WTC11 (cell line): Measurements from ENCODE around the gene RGS6. TPM values are rescaled to one million over a fixed set of nuclear protein-coding genes. Genes with fewer than 3 reads are reported as not detected.

Experiments used
- ATAC-seq: fragments of 200-7000 bp; cut with Tn5 transposase; 2 replicates; pipeline ENCODE4 v1.10.0; 2021; ENCODE audit warnings: mild to moderate bottlenecking, moderate library complexity
- CTCF ChIA-PET: fragments of 300-600 bp; sonication (Branson Sonifier 250); formaldehyde crosslinking; loops from one replicate; lab custom pipeline; 2021; ENCODE audit warnings: antibody characterized with exemption; lab: Charles Lee
- POLR2A ChIA-PET: fragments of 350-600 bp; sonication (Branson Sonifier 250); formaldehyde crosslinking; loops from one replicate; lab custom pipeline; 2021; ENCODE audit warnings: antibody characterized with exemption; lab: Charles Lee
- DNase-seq: peaks from one replicate; pipeline ENCODE4 v3.0.0; 2021; ENCODE audit warnings: low spot score
- H3K27ac Mint-ChIP-seq: 2 replicates; pipeline ENCODE4 v1.8.0; 2021; ENCODE audit warnings: mixed read lengths
- H3K27me3 Mint-ChIP-seq: 2 replicates; pipeline ENCODE4 v1.8.0; 2021; ENCODE audit warnings: low read depth, mild to moderate bottlenecking, moderate library complexity, mixed read lengths
- H3K36me3 Mint-ChIP-seq: 2 replicates; pipeline ENCODE4 v1.8.0; 2021; ENCODE audit warnings: mixed read lengths
- H3K4me1 Mint-ChIP-seq: 2 replicates; pipeline ENCODE4 v1.8.0; 2022; ENCODE audit warnings: mixed read lengths
- H3K4me3 Mint-ChIP-seq: 2 replicates; pipeline ENCODE4 v1.8.0; 2021; ENCODE audit warnings: mild to moderate bottlenecking, moderate library complexity, mixed read lengths
- H3K9me3 Mint-ChIP-seq: 2 replicates; pipeline ENCODE4 v1.8.0; 2021; ENCODE audit warnings: mixed read lengths
- AR ChIP-seq: fragments of 250-450 bp; sonication (Bioruptor Pico); IDR thresholded peaks from 2 replicates; pipeline ENCODE4 v1.9.0; 2021; ENCODE audit warnings: mild to moderate bottlenecking
- CDX4 ChIP-seq: fragments of 250-450 bp; sonication (Bioruptor Pico); IDR thresholded peaks from 2 replicates; pipeline ENCODE4 v1.9.0; 2021; ENCODE audit warnings: moderate library complexity, mild to moderate bottlenecking, inconsistent platforms, borderline replicate concordance
- CREM ChIP-seq: sonication (generic); formaldehyde crosslinking; IDR thresholded peaks from 2 replicates; pipeline ENCODE4 v1.8.1; 2022; ENCODE audit warnings: mild to moderate bottlenecking, missing genetic modification reagents, moderate library complexity
- ETV6 ChIP-seq: sonication (generic); formaldehyde crosslinking; IDR thresholded peaks from 2 replicates; pipeline ENCODE4 v1.8.1; 2022; ENCODE audit warnings: mild to moderate bottlenecking, missing genetic modification reagents
- FOXP4 ChIP-seq: sonication (generic); formaldehyde crosslinking; IDR thresholded peaks from 2 replicates; pipeline ENCODE4 v1.8.0; 2022; ENCODE audit warnings: mild to moderate bottlenecking, missing genetic modification reagents
- GRHL2 ChIP-seq: fragments of 250-450 bp; sonication (Bioruptor Pico); IDR thresholded peaks from 2 replicates; pipeline ENCODE4 v1.8.0; 2022; ENCODE audit warnings: mild to moderate bottlenecking, moderate library complexity; ENCODE audit not compliant: insufficient replicate concordance, severe bottlenecking
- GTF2I ChIP-seq: fragments of 250-450 bp; sonication (Bioruptor Pico); conservative IDR thresholded peaks from 2 replicates; pipeline ENCODE4 v1.4.0; 2021; ENCODE audit warnings: mild to moderate bottlenecking
- IRF2 ChIP-seq: sonication (generic); formaldehyde crosslinking; IDR thresholded peaks from 2 replicates; pipeline ENCODE4 v1.8.0; 2022; ENCODE audit warnings: low read depth, missing genetic modification reagents, borderline replicate concordance
- KAT7 ChIP-seq: sonication (generic); formaldehyde crosslinking; IDR thresholded peaks from 2 replicates; pipeline ENCODE4 v1.8.1; 2023; ENCODE audit warnings: missing genetic modification reagents, mild to moderate bottlenecking, borderline replicate concordance
- NR2C2 ChIP-seq: sonication (generic); formaldehyde crosslinking; IDR thresholded peaks from 2 replicates; pipeline ENCODE4 v1.8.0; 2022; ENCODE audit warnings: mild to moderate bottlenecking, missing genetic modification reagents
- SMAD4 ChIP-seq: sonication (generic); formaldehyde crosslinking; IDR thresholded peaks from 2 replicates; pipeline ENCODE4 v1.8.0; 2022; ENCODE audit warnings: mild to moderate bottlenecking, missing genetic modification reagents
- TP53 ChIP-seq: sonication (generic); formaldehyde crosslinking; IDR thresholded peaks from 2 replicates; pipeline ENCODE4 v1.8.1; 2023; ENCODE audit warnings: mild to moderate bottlenecking, missing genetic modification reagents
- ZBTB21 ChIP-seq: sonication (generic); formaldehyde crosslinking; IDR thresholded peaks from 2 replicates; pipeline ENCODE4 v1.8.1; 2023; ENCODE audit warnings: mild to moderate bottlenecking, missing genetic modification reagents, borderline replicate concordance
- ZNF121 ChIP-seq: sonication (generic); formaldehyde crosslinking; IDR thresholded peaks from 2 replicates; pipeline ENCODE4 v1.8.0; 2023; ENCODE audit warnings: missing genetic modification reagents
- ZNF138 ChIP-seq: sonication (generic); formaldehyde crosslinking; conservative IDR thresholded peaks from 2 replicates; pipeline ENCODE4 v1.8.1; 2022; ENCODE audit warnings: mild to moderate bottlenecking, moderate library complexity, missing genetic modification reagents
- ZNF219 ChIP-seq: sonication (generic); formaldehyde crosslinking; IDR thresholded peaks from 2 replicates; pipeline ENCODE4 v1.8.0; 2023; ENCODE audit warnings: missing genetic modification reagents, mild to moderate bottlenecking, borderline replicate concordance
- ZNF281 ChIP-seq: sonication (generic); formaldehyde crosslinking; IDR thresholded peaks from 2 replicates; pipeline ENCODE4 v1.8.0; 2023; ENCODE audit warnings: mild to moderate bottlenecking, missing genetic modification reagents
- total RNA-seq: library from RNA; stranded (reverse); gene quantifications from 3 replicates; pipeline ENCODE4 v1.2.3, GENCODE V29; 2021

RGS6 gene
- total RNA-seq, 1 experiment from 2014 or later, result 1.0 TPM

GRCh38 chr14:72522847-72523246 is 590.6 kb downstream of the RGS6 start (continued):
- TF ChIP-seq TP53, result no peak
- TF ChIP-seq ETV6 (CRISPR knock-in tag), result no peak
- TF ChIP-seq GRHL2, result no peak

- ChIA-PET CTCF (interaction anchor here (1.5 to 2.1 kb wide), 2 partner anchors 9 to 381 kb away, joined by 5 to 6 read pairs; no protein-coding TSS in a partner anchor), POLR2A (no interaction called here)
- peaks cover 4% of the 10 kb centered on the region; the same call in 1 of the 2 replicates for H3K4me1 Mint-ChIP-seq
- TF ChIP-seq NR2C2, result no peak
- TF ChIP-seq CREM, result no peak
- TF ChIP-seq IRF2 (CRISPR knock-in tag), result no peak
- no peak for TF ChIP-seq KAT7
- TF ChIP-seq ZNF138 (CRISPR knock-in tag), result no peak
- TF ChIP-seq AR (CRISPR knock-in tag), result no peak
- TF ChIP-seq ZNF219, result no peak
- no peak for TF ChIP-seq FOXP4 (CRISPR knock-in tag)
- no peak for TF ChIP-seq ZNF281 (CRISPR knock-in tag)
- no peak for TF ChIP-seq GTF2I
- no peak for TF ChIP-seq ZBTB21 (CRISPR knock-in tag)
- no peak for TF ChIP-seq ETV6 (CRISPR knock-in tag)
- TF ChIP-seq CDX4 (CRISPR knock-in tag), result no peak
- TF ChIP-seq ZNF121 (CRISPR knock-in tag), result no peak
- TF ChIP-seq TP53, result no peak
- TF ChIP-seq SMAD4 (CRISPR knock-in tag), result no peak
- no peak overlapping the region for H3K27ac Mint-ChIP-seq
- H3K27me3 Mint-ChIP-seq, result peaks cover 3% of the 10 kb centered on the region; the same call in 1 of the 2 replicates
- H3K9me3 Mint-ChIP-seq, result peaks cover 25% of the 10 kb centered on the region
- no peak for DNase-seq
- H3K36me3 Mint-ChIP-seq, result peaks cover 6% of the 10 kb centered on the region; the same call in 1 of the 2 replicates
- no peak overlapping the region for H3K4me3 Mint-ChIP-seq
- ATAC-seq, result no peak
These were observed 591.4 kb downstream of the RGS6 start for GRCh38 chr14:72523424-72524294.
